ENCODE data around the gene KIAA0232.
"Not testable (repeated sequence)": the region's sequence is repeated elsewhere in the genome, so short reads cannot be mapped to it uniquely, and the experiment has no call there.

KIAA0232 gene

DNA sequence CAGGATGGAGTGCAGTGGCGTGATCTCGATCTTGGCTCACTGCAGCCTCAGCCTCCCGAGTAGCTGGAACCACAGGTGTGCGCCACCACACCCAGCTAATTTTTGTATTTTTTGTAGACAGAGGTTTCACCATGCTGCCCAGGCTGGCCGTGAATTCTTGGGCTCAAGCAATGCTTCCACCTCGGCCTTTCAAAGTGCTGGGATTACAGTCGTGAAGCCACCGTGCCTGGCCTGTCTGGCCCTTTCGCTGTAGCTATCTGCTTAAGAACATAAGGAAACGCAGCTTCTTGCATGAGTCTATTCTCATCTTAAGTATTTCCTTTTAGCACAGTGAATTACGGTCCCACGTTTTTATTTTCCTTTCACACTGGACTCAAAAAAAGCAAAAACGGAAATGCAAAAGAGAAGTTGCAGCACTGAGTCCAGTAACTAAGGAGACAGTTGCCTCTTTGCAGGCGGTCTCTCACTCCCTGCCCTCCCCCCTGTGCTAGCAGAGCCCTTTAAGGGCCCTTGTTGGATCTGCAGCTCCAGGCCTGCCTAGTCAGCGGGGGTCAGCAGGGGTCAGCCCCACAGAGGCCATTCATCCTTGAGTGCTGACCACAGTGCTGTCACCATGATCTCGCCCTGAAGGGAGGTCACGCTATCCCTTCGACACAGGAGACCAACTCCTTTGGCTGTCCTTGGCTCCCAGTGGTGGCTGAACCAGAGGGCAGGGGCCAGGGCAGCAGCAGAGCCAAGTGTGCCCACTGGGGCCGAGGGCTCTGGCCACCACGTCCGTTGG lies 105.3 kb downstream of the KIAA0232 start:
- no peak for DNase-seq

- no peak for DNase-seq
Observed at GRCh38 chr4:6888506-6889071, 106.1 kb downstream of the KIAA0232 start.

- DNase-seq, result no peak
Observed at GRCh38 chr4:6889101-6889735, 106.7 kb downstream of the KIAA0232 start.

- no peak for DNase-seq
Observed at GRCh38 chr4:6889736-6890324, 107.3 kb downstream of the KIAA0232 start.

GRCh38 chr4:6890358-6890757 lies 107.8 kb downstream of the KIAA0232 start:
- DNase-seq, result no peak

- DNase-seq, result not testable (repeated sequence)
Observed at GRCh38 chr4:6890971-6891370, 108.4 kb downstream of the KIAA0232 start.

- no peak for DNase-seq
Observed at GRCh38 chr4:6891436-6892170, 109.1 kb downstream of the KIAA0232 start.

- no peak for DNase-seq
Observed at GRCh38 chr4:6892190-6892908, 109.8 kb downstream of the KIAA0232 start.

DNA sequence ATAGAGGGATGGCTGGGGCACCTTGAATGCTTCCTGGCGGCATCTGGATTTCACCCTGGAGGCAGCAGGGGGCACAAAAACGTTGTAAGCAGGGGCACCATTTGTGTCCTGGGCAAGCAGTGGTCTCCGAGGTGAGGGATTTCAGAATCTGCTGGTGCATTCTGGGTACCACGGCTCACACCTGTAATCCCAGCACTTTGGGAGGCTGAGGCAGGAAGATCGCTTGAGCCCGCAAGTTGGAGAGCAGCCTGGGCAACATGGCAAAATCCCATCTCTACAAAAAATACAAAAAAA lies 110.3 kb downstream of the KIAA0232 start:
- no peak for DNase-seq

DNA sequence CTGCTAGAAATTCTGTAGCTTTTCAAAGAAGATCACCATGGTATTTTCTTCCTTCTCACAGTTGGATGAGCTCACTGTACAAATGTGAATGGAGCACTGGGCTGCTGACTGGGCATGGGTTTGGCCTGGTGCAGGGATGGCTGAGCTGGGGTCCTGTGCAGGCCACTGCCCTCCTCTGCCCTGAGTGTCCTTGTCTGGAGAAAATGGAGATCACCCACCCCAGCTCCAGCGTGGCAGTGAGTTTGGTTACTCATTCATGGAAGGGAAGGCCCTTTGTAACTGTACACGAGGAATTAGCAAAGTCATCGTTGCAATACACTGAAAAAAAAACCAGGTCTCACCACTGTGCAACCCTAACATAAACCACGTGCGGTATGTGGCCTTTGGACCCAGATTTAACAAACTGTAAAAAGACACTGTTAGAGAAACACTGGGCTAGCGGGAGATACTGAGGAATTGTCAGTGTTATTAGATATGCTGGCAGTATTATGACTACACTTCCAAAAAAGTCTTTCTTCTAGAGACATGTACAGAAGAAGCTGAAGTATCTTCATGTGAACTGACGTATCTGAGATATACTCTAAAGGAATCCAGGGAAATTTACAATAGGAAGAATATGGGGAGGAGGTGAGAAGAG lies 111.0 kb downstream of the KIAA0232 start:
- no peak for DNase-seq

GRCh38 chr4:6894086-6894478 lies 111.6 kb downstream of the KIAA0232 start:
- DNase-seq, result no peak

DNA sequence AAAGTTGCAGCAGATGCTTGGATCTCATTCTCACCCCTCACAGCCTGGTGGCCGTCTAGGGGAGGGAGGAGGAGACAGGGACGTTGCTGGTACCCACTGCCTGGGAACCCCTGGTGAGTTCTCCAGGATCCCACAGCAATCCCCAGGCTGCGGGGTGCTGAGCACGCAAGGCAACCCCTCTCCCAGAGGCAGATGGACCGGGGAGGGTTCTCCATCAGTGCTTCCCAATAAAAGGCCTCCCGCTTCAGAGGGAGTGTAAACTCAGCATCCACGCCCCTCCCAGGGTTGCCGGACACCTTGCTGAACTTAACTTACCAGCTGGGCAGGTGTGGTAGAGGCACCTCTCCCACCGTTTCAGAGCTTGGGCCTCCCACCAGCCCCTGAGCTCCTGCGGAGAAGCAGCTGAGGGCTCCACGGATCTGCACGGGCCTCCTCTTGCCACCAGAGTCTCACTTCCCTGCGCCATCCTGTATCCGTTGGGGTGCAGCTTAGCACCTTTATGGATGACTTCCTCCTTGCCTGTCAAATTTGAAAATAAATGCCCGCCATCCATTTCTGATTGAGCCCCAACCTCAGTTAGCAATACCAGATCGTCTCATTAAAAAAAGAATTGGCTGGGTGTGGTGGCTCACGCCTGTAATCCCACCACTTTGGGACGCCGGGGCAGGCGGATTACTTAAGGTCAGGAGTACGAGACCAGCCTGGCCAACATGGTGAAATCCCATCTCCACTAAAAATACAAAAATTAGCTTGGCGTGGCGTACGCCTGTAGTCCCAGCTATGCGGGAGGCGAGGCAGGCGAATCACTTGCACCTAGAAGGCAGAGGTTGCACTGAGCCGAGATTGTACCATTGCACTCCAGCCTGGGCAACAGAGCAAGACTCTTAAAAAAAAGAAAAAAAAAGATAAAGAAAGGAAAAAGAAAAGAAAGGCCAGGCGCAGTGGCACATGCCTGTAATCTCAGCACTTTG lies 112.3 kb downstream of the KIAA0232 start:
- DNase-seq, result no peak

- no peak for DNase-seq
Observed at GRCh38 chr4:6896035-6896434, 113.5 kb downstream of the KIAA0232 start.

DNA sequence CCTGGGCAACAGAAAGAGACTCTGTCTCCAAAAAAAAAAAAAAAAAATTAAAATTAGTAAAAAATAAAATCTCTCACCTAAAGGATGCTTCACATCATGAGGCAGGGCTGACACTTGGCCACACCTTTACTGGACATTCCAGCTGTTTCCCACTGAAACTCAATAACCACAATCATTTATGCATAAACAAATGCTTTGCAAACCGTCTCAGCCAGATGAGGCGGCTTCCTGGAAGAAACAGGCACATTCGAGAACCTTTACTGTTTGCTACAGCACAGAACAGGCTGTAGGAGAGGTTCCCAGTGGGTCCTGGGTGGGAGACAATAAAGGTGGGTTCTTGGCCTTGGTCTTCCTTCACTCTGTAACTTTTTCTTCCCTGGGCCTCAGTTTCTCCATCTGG lies 116.2 kb downstream of the KIAA0232 start:
- DNase-seq, result no peak

- DNase-seq, result no peak
Observed at GRCh38 chr4:6900181-6900812, 117.8 kb downstream of the KIAA0232 start.

- DNase-seq, result no peak
Observed at GRCh38 chr4:6900956-6901355, 118.4 kb downstream of the KIAA0232 start.

GRCh38 chr4:6901669-6902317 lies 119.3 kb downstream of the KIAA0232 start:
- DNase-seq, result no peak

DNA sequence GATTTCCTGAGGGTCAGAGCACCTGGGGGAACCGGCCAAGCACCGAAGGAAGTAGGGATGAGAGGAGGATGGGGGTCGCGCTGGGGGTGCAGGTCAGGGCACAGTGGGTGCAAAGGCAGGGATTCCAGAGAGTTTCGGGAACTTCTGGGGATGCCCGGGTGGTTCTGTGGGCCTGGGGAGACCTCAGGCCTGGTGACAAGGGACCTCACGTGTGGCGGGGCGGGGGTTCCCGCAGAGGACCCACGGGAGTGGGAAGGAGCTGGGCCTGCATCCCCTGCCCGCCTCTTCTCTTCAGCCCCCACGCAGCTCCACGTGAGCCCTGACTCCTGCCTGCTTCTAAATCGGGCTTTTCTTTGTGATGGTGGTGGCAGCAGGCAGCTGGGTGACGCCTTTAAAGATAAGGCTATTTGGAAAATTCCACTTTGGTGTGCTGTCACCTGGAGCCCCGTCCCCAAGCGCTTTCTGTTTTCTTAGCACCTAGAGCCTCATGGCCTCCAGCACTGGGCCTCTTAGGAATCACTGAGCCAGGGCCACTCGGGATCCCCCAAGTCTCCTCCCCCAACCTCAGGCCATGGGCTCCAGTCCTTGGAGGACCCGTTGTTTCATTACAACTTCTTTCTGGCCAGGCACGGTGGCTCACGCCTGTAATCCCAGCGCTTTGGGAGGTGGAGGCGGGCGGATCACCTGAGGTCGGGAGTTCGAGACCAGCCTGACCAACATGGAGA lies 120.0 kb downstream of the KIAA0232 start:
- DNase-seq, result no peak
